ENCODE results near the gene ZNF497. TPM values are rescaled to one million over a fixed set of nuclear protein-coding genes. Genes with fewer than 3 reads are reported as not detected.

ZNF497 gene
- total and polyA plus RNA-seq, 9 of the 15 experiments (the other 6 are each of a cell fraction or from before 2014, with no cell fraction given): 0.06 to 0.98 (median 0.44) TPM; not detected in 1

DNA sequence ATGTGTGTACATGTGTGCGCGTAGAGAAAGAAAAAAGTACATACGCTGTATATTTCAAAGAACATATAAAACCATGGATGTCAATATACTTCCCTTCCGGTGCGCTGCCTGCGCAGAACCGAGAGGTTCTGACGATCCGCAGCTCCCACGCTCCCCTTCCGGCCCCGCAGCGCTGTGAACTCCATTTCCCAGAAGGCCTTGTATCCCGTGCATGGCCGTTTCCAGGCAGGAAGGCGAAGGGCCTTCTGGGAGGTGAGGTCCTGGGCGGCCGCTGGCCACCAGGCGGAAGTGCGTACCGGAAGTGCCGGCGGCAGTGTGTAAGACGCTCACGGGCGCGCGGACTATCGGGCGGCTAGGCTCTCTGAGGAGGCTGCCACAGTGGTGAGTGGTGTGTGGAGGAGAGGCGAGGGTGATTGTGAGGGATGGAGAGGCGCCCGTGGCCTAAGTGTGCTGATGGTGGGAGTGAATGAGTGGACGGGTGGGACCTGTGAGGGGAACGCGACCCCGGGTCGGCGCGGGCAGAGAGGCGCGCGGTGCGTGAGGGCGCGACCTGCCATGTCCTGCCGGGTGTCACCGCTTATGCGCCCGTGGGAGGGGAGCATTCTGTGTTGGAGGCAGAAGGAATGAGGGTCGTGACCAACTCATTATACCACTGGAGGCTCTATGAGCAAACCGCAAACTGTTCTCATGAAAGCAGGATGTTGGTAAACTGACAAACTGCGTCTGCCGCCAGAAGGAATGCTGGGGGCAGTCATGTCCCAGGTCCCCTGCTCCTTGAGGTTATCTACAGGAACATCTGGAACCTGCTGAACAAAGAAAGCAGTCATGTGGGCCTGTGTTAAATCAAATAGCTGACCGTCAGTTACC, 57.3 kb downstream of the ZNF497 start, which contains the start of gene ERVK3-1 (continued):
- no peak for TF ChIP-seq NFE2L1 (tag; IDR thresholded peaks at IDR 0.05; ENCODE audit: borderline replicate concordance, low read depth)
- peak; percentile 47 for TF ChIP-seq GATA2 (CRISPR knock-in tag; IDR thresholded peaks at IDR 0.05)
- TF ChIP-seq ARID1B (IDR thresholded peaks at IDR 0.05): peak; percentile 53
- no peak for TF ChIP-seq U2AF2 (optimal IDR thresholded peaks at IDR 0.05; ENCODE audit: low read depth, low read length)
- TF ChIP-seq ATF1 (CRISPR knock-in tag; IDR thresholded peaks at IDR 0.05): peak; percentile 66
- TF ChIP-seq ATF1 (tag; IDR thresholded peaks at IDR 0.05): peak; percentile 95
- no peak for TF ChIP-seq CC2D1A (IDR thresholded peaks at IDR 0.05)
- no peak for TF ChIP-seq ZNF217 (CRISPR knock-in tag; IDR thresholded peaks at IDR 0.05)
- TF ChIP-seq, protein P1, sequence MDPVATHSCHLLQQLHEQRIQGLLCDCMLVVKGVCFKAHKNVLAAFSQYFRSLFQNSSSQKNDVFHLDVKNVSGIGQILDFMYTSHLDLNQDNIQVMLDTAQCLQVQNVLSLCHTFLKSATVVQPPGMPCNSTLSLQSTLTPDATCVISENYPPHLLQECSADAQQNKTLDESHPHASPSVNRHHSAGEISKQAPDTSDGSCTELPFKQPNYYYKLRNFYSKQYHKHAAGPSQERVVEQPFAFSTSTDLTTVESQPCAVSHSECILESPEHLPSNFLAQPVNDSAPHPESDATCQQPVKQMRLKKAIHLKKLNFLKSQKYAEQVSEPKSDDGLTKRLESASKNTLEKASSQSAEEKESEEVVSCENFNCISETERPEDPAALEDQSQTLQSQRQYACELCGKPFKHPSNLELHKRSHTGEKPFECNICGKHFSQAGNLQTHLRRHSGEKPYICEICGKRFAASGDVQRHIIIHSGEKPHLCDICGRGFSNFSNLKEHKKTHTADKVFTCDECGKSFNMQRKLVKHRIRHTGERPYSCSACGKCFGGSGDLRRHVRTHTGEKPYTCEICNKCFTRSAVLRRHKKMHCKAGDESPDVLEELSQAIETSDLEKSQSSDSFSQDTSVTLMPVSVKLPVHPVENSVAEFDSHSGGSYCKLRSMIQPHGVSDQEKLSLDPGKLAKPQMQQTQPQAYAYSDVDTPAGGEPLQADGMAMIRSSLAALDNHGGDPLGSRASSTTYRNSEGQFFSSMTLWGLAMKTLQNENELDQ (CRISPR knock-in tag; IDR thresholded peaks at IDR 0.05; ENCODE audit: borderline replicate concordance): no peak
- TF ChIP-seq, protein P2, sequence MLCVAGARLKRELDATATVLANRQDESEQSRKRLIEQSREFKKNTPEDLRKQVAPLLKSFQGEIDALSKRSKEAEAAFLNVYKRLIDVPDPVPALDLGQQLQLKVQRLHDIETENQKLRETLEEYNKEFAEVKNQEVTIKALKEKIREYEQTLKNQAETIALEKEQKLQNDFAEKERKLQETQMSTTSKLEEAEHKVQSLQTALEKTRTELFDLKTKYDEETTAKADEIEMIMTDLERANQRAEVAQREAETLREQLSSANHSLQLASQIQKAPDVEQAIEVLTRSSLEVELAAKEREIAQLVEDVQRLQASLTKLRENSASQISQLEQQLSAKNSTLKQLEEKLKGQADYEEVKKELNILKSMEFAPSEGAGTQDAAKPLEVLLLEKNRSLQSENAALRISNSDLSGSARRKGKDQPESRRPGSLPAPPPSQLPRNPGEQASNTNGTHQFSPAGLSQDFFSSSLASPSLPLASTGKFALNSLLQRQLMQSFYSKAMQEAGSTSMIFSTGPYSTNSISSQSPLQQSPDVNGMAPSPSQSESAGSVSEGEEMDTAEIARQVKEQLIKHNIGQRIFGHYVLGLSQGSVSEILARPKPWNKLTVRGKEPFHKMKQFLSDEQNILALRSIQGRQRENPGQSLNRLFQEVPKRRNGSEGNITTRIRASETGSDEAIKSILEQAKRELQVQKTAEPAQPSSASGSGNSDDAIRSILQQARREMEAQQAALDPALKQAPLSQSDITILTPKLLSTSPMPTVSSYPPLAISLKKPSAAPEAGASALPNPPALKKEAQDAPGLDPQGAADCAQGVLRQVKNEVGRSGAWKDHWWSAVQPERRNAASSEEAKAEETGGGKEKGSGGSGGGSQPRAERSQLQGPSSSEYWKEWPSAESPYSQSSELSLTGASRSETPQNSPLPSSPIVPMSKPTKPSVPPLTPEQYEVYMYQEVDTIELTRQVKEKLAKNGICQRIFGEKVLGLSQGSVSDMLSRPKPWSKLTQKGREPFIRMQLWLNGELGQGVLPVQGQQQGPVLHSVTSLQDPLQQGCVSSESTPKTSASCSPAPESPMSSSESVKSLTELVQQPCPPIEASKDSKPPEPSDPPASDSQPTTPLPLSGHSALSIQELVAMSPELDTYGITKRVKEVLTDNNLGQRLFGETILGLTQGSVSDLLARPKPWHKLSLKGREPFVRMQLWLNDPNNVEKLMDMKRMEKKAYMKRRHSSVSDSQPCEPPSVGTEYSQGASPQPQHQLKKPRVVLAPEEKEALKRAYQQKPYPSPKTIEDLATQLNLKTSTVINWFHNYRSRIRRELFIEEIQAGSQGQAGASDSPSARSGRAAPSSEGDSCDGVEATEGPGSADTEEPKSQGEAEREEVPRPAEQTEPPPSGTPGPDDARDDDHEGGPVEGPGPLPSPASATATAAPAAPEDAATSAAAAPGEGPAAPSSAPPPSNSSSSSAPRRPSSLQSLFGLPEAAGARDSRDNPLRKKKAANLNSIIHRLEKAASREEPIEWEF (CRISPR knock-in tag; IDR thresholded peaks at IDR 0.05): no peak
- TF ChIP-seq ZFP36 (IDR thresholded peaks at IDR 0.05; ENCODE audit: low read depth, low read length, partially characterized antibody): no peak
- TF ChIP-seq, protein P3, sequence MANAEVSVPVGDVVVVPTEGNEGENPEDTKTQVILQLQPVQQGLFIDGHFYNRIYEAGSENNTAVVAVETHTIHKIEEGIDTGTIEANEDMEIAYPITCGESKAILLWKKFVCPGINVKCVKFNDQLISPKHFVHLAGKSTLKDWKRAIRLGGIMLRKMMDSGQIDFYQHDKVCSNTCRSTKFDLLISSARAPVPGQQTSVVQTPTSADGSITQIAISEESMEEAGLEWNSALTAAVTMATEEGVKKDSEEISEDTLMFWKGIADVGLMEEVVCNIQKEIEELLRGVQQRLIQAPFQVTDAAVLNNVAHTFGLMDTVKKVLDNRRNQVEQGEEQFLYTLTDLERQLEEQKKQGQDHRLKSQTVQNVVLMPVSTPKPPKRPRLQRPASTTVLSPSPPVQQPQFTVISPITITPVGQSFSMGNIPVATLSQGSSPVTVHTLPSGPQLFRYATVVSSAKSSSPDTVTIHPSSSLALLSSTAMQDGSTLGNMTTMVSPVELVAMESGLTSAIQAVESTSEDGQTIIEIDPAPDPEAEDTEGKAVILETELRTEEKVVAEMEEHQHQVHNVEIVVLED (CRISPR knock-in tag; IDR thresholded peaks at IDR 0.05): peak; percentile 82
- TF ChIP-seq THRAP3 (IDR thresholded peaks at IDR 0.05; ENCODE audit: borderline replicate concordance): no peak
- no peak for TF ChIP-seq NUFIP1 (IDR thresholded peaks at IDR 0.05; ENCODE audit: partially characterized antibody)
- TF ChIP-seq, protein P4, sequence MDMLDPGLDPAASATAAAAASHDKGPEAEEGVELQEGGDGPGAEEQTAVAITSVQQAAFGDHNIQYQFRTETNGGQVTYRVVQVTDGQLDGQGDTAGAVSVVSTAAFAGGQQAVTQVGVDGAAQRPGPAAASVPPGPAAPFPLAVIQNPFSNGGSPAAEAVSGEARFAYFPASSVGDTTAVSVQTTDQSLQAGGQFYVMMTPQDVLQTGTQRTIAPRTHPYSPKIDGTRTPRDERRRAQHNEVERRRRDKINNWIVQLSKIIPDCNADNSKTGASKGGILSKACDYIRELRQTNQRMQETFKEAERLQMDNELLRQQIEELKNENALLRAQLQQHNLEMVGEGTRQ (CRISPR knock-in tag; IDR thresholded peaks at IDR 0.05): no peak
- TF ChIP-seq, protein P5, sequence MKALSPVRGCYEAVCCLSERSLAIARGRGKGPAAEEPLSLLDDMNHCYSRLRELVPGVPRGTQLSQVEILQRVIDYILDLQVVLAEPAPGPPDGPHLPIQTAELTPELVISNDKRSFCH (CRISPR knock-in tag; IDR thresholded peaks at IDR 0.05): no peak
- TF ChIP-seq, protein P5 (tag; IDR thresholded peaks at IDR 0.05): 0 out of 2 replicates have a peak, but pooled peaks have one; percentile 53

Data from K562 (cell line).